Breast epithelium (tissue), 3 donors: ENCODE measurements around the gene PSMD1.

Experiments
- CTCF ChIP-seq, 3 donors: fragments of 450-650 bp; IDR thresholded peaks; one replicate each; pipeline ENCODE4 v1.5.1; 2016 to 2017; ENCODE audit warnings: antibody characterized with exemption in 3 of 3, mild to moderate bottlenecking in 3 of 3, moderate library complexity in 3 of 3
- POLR2A ChIP-seq: fragments of 450-650 bp; IDR thresholded peaks from one replicate; pipeline ENCODE4 v1.6.1; 2016; ENCODE audit warnings: antibody characterized with exemption, mild to moderate bottlenecking, moderate library complexity

GRCh38 chr2:231189571-231190495, 133.2 kb downstream of the PSMD1 start:
- TF ChIP-seq CTCF (IDR thresholded peaks at IDR 0.05) (no peak), POLR2A (no peak)
